GM18858 (cell line): Measurements from ENCODE around the gene TMEM221.

Source experiments
- ATAC-seq: cut with Tn5 transposase; IDR thresholded peaks from one replicate; pipeline ENCODE4 v1.9.1; 2021; ENCODE audit not compliant: unreplicated experiment

Gene TMEM221

GRCh38 chr19:17406046-17406886 is 42.2 kb downstream of the TMEM221 start:
- ATAC-seq = peak; percentile 25

DNA sequence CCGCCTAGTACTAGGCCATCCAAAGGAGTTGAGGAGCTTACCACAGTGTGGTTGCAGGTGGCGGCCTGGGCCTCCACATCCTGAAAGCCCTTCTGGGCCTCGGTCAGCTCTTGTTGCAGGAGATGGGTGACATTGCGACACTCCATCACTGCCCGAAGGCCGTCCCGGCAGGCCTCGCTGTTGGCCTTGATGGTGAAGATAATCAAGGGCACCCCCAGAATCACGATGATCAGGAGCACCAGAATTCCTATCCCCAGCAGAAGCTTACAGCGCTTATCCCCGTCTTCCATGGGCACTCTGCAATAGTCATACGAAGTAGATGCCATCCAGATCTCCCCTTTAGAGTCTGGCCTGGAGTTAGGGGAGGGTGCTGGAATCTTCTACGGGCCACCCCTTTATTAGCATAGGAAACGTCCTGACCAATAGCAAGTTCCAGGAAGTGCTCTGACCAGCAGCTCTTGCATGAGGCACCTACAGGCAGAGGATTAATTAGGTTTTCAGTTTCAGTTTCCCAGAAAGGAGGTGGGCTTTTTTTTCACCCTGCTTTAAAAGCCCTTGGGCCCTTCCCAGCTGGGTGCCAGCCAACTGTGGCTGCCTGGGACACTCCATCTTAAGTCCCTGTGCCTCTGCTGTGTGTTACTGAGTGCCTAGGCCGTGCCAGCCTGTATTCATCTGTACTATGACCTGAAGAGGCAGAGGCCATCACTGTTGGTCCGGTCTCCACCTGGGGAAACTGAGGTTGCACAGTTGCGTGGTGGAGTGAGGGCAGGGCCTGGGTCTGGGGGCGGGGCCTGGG is 43.0 kb downstream of the TMEM221 start, which contains the start of gene BST2:
TSS of gene BST2 (minus strand) at position 381 of the 796 bp plus-strand sequence. CDS start at position 326, 55 bp downstream.
- peak; percentile 51 for ATAC-seq

GRCh38 chr19:17404621-17405249 is 43.7 kb downstream of the TMEM221 start:
- ATAC-seq = no peak

DNA sequence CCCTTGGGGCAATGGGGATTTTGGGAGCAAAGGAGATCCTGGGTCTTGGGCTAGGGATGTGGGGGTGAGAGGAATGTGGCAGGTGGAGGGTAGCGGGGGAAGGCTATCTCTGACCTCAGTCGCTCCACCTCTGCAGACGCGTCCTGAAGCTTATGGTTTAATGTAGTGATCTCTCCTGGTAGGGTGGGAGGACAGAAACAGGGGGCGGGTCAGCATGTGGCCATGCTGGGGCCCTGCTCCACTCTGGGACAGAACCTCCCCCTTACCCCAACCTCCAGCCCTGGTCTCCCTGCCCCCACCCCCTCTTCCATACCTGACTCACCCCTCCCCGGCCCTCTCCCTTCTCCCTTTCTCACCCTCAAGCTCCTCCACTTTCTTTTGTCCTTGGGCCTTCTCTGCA is 44.5 kb downstream of the TMEM221 start:
- ATAC-seq = no peak

DNA sequence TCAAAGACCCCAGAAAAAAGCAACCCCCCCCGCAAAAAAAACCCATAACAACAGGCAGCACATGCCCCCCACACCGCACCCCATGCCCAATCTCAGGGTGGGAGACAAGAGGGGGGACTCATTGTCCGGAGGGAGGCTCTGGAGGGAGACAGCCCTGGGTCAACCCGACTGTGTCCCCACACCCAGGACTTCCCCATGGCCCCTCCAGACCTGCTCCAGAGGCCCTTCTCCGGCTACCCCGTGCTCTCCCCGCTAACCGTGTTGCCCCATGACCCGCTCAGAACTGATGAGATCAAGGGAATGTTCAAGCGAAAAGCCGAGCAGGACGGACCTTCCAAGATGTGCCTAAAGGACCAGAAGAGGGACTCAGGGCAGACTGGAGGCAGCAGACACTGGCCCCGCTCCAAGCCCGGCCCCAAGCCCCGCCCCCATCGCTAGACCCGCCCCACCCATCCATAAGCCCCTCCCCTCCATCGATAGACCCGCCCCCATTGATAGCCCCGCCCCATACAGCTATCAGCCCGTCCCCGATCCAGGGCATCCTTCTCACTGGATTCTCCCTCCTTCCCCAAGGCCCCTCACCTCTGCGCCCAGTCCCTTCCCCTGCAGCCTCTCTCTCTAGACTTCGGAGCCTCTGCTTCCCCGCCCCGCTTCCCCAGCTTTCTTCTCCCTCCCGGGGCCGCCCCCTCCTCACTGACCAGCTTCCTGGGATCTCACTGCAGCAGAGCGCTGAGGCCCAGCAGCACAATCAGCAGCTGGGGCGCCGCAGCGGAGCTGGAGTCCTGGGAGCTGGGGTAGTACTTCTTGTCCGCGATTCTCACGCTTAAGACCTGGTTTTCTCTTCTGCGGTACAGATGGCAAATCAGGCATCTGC is 45.2 kb downstream of the TMEM221 start:
- no peak for ATAC-seq

- ATAC-seq = no peak
Measured at GRCh38 chr19:17401628-17402027, 46.8 kb downstream of the TMEM221 start.

GRCh38 chr19:17398902-17399527 is 49.5 kb downstream of the TMEM221 start:
- no peak for ATAC-seq

- no peak for ATAC-seq
Measured at GRCh38 chr19:17394891-17395415, 53.5 kb downstream of the TMEM221 start.

DNA sequence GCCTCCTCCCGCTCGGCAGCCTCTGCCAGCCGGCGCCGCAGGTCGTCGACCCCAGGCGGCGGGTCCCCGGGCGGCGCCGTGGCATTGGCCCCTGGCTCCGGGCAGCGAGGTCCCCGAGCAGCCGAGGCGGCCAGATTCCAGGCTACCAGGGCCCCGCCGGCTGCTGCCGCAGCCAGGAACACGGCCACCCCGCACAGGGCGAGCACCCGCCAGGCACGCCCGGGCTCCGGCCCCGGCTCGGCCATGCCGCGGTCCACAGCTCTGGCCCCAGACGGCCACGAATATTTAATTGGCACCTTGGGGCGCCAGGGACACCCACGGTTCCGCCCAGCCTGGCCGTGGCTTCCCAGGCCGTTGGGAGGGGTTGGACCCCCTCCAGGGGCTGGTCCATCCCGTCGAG is 54.6 kb downstream of the TMEM221 start, which contains the start of gene CCDC194:
TSS of gene CCDC194 (minus strand) at position 283 of the 400 bp plus-strand sequence. CDS start at position 245, 38 bp downstream.
- ATAC-seq = no peak

- ATAC-seq = no peak
Measured at GRCh38 chr19:17393002-17393401, 55.5 kb downstream of the TMEM221 start.

DNA sequence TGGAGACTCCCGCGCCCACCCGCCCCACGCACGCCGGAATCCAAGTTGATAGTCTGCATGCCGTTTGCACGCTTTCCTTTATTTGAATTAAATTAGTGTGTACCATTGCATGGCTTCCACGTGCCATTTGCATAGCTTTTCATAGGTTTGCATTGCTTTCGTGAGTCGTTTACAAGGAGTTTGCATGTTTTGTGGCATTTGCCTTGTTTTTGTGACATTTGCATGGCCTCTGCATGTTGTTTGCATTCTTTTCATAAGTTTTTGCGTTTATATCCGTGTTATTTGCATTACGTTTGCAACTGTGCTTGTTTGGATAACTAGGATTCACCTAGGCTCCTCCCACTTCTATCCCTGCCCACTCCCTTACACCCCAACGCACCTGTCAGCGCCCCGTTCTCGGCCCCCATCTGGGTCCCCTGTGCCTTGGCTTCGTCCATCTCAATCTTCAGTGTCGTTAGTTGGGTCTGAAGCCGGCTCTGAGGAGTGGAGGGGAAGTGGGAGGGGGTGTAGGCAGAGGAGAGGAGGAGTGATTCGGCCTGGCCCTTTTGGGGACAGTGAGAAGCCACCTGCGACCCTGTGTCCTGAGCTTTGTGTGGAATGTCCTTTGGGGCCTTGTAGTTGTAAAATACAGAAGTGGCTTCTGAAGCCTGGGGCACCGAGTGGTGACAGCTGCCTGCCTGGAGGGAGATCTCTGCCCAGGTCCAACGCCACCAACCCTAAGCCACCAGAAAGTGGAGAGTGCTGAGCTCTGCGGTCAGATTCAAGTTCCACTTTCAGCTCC is 56.9 kb downstream of the TMEM221 start:
- ATAC-seq = no peak

GRCh38 chr19:17390665-17391370 is 57.6 kb downstream of the TMEM221 start:
- ATAC-seq = no peak

- ATAC-seq = no peak
Measured at GRCh38 chr19:17389957-17390664, 58.4 kb downstream of the TMEM221 start.

GRCh38 chr19:17389288-17389687 is 59.2 kb downstream of the TMEM221 start:
- ATAC-seq = no peak

- ATAC-seq = no peak
Measured at GRCh38 chr19:17385878-17386611, 62.4 kb downstream of the TMEM221 start.
